ENCODE results near the gene PDE3B. TPM values are rescaled to one million over a fixed set of nuclear protein-coding genes. Genes with fewer than 3 reads are reported as not detected.

PDE3B gene
- total and polyA plus RNA-seq, 9 of the 15 experiments (the other 6 are each of a cell fraction or from before 2014, with no cell fraction given): 2.3 to 22.5 (median 12.2) TPM

DNA sequence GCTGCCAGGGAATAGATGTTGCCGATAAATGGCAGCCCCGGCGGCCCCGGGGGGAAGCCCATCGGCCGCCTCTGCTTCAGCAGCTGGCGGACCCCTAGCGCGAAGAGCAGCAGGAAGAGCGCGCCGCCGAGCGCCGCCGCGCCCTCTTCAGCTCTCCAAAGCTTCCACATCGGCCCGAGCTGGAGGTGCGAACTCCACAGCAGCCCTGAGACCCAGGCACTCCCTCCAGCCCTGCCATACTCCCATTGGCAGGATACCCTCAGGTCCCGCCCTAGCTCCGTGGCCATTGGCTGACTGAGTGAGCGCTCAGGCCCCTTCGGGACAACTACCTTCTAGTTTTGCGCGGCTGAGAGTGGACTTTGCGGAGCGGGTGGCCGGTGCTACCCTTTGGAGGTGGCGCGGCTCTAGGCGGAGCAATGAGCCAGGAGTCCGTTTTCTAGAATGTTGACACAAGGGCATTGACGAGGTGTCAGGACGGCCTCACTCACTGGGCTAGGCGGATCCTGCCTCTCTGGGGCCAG is 248.5 kb downstream of the PDE3B start, which contains the start of gene CYP2R1 (continued):
- TF ChIP-seq, protein P1, sequence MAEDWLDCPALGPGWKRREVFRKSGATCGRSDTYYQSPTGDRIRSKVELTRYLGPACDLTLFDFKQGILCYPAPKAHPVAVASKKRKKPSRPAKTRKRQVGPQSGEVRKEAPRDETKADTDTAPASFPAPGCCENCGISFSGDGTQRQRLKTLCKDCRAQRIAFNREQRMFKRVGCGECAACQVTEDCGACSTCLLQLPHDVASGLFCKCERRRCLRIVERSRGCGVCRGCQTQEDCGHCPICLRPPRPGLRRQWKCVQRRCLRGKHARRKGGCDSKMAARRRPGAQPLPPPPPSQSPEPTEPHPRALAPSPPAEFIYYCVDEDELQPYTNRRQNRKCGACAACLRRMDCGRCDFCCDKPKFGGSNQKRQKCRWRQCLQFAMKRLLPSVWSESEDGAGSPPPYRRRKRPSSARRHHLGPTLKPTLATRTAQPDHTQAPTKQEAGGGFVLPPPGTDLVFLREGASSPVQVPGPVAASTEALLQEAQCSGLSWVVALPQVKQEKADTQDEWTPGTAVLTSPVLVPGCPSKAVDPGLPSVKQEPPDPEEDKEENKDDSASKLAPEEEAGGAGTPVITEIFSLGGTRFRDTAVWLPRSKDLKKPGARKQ (CRISPR knock-in tag; IDR thresholded peaks at IDR 0.05): no peak
- TF ChIP-seq, protein P2, sequence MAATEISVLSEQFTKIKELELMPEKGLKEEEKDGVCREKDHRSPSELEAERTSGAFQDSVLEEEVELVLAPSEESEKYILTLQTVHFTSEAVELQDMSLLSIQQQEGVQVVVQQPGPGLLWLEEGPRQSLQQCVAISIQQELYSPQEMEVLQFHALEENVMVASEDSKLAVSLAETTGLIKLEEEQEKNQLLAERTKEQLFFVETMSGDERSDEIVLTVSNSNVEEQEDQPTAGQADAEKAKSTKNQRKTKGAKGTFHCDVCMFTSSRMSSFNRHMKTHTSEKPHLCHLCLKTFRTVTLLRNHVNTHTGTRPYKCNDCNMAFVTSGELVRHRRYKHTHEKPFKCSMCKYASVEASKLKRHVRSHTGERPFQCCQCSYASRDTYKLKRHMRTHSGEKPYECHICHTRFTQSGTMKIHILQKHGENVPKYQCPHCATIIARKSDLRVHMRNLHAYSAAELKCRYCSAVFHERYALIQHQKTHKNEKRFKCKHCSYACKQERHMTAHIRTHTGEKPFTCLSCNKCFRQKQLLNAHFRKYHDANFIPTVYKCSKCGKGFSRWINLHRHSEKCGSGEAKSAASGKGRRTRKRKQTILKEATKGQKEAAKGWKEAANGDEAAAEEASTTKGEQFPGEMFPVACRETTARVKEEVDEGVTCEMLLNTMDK (IDR thresholded peaks at IDR 0.05; ENCODE audit: borderline replicate concordance, insufficient read depth, low read depth, low read length, poor library complexity, severe bottlenecking): no peak
- TF ChIP-seq CHD2 (IDR thresholded peaks at IDR 0.05; ENCODE audit: low read depth, low read length) (peak; percentile 76), NFRKB (IDR thresholded peaks at IDR 0.05; ENCODE audit: low read depth) (no peak; the same call in 1 of the 2 replicates), RBM17 (IDR thresholded peaks at IDR 0.05; ENCODE audit: borderline replicate concordance, low read depth, low read length) (no peak), CBFA2T3 (IDR thresholded peaks at IDR 0.05) (no peak), MYNN (IDR thresholded peaks at IDR 0.05) (peak; percentile 71), MYNN (CRISPR knock-in tag; IDR thresholded peaks at IDR 0.05) (no peak), CEBPG (CRISPR knock-in tag; IDR thresholded peaks at IDR 0.05) (no peak), CEBPG (tag; conservative IDR thresholded peaks at IDR 0.05 in 1 of 2, IDR thresholded peaks at IDR 0.05 in 1 of 2) (no peak), MAZ (CRISPR knock-in tag; conservative IDR thresholded peaks at IDR 0.05 in 1 of 2, IDR thresholded peaks at IDR 0.05 in 1 of 2) (peak in 1 of 2 experiments; percentile 54; a peak in 3 of 4 replicates), SNRNP70 (optimal IDR thresholded peaks at IDR 0.05; ENCODE audit: low read depth, low read length) (no peak)
- TF ChIP-seq, protein P3, sequence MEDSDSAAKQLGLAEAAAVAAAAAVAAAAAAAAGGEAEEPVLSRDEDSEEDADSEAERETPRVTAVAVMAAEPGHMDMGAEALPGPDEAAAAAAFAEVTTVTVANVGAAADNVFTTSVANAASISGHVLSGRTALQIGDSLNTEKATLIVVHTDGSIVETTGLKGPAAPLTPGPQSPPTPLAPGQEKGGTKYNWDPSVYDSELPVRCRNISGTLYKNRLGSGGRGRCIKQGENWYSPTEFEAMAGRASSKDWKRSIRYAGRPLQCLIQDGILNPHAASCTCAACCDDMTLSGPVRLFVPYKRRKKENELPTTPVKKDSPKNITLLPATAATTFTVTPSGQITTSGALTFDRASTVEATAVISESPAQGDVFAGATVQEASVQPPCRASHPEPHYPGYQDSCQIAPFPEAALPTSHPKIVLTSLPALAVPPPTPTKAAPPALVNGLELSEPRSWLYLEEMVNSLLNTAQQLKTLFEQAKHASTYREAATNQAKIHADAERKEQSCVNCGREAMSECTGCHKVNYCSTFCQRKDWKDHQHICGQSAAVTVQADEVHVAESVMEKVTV (CRISPR knock-in tag; IDR thresholded peaks at IDR 0.05): no peak
- TF ChIP-seq, protein P4, sequence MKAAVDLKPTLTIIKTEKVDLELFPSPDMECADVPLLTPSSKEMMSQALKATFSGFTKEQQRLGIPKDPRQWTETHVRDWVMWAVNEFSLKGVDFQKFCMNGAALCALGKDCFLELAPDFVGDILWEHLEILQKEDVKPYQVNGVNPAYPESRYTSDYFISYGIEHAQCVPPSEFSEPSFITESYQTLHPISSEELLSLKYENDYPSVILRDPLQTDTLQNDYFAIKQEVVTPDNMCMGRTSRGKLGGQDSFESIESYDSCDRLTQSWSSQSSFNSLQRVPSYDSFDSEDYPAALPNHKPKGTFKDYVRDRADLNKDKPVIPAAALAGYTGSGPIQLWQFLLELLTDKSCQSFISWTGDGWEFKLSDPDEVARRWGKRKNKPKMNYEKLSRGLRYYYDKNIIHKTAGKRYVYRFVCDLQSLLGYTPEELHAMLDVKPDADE (conservative IDR thresholded peaks at IDR 0.05; ENCODE audit: control insufficient read depth, low read depth, low read length): no peak
- TF ChIP-seq, protein P5, sequence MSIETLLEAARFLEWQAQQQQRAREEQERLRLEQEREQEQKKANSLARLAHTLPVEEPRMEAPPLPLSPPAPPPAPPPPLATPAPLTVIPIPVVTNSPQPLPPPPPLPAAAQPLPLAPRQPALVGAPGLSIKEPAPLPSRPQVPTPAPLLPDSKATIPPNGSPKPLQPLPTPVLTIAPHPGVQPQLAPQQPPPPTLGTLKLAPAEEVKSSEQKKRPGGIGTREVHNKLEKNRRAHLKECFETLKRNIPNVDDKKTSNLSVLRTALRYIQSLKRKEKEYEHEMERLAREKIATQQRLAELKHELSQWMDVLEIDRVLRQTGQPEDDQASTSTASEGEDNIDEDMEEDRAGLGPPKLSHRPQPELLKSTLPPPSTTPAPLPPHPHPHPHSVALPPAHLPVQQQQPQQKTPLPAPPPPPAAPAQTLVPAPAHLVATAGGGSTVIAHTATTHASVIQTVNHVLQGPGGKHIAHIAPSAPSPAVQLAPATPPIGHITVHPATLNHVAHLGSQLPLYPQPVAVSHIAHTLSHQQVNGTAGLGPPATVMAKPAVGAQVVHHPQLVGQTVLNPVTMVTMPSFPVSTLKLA (conservative IDR thresholded peaks at IDR 0.05): peak in 1 of 2 experiments; percentile 47; a peak in 1 of 4 replicates
- TF ChIP-seq, protein P6, sequence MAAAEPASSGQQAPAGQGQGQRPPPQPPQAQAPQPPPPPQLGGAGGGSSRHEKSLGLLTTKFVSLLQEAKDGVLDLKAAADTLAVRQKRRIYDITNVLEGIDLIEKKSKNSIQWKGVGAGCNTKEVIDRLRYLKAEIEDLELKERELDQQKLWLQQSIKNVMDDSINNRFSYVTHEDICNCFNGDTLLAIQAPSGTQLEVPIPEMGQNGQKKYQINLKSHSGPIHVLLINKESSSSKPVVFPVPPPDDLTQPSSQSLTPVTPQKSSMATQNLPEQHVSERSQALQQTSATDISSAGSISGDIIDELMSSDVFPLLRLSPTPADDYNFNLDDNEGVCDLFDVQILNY (CRISPR knock-in tag; IDR thresholded peaks at IDR 0.05): no peak
- TF ChIP-seq, protein P7, sequence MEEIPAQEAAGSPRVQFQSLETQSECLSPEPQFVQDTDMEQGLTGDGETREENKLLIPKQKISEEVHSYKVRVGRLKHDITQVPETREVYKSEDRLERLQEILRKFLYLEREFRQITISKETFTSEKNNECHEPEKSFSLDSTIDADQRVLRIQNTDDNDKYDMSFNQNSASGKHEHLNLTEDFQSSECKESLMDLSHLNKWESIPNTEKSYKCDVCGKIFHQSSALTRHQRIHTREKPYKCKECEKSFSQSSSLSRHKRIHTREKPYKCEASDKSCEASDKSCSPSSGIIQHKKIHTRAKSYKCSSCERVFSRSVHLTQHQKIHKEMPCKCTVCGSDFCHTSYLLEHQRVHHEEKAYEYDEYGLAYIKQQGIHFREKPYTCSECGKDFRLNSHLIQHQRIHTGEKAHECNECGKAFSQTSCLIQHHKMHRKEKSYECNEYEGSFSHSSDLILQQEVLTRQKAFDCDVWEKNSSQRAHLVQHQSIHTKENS (CRISPR knock-in tag; IDR thresholded peaks at IDR 0.05): no peak

Data from K562 (cell line).